HG02588 (cell line): ENCODE measurements around the gene EFNA4.

Experiments
- ATAC-seq: cut with Tn5 transposase; IDR thresholded peaks from one replicate; pipeline ENCODE4 v1.9.1; 2021; ENCODE audit warnings: mild to moderate bottlenecking, moderate library complexity; ENCODE audit not compliant: unreplicated experiment

The EFNA4 gene

GRCh38 chr1:155085504-155086127, 22.1 kb downstream of the EFNA4 start:
- no peak for ATAC-seq

- ATAC-seq, result no peak
Observed at GRCh38 chr1:155086128-155086741, 22.7 kb downstream of the EFNA4 start.

GRCh38 chr1:155086856-155087535, 23.5 kb downstream of the EFNA4 start:
- ATAC-seq, result no peak

- no peak for ATAC-seq
Observed at GRCh38 chr1:155091071-155092051, 27.8 kb downstream of the EFNA4 start.

- ATAC-seq, result no peak
Observed at GRCh38 chr1:155092131-155092530, 28.6 kb downstream of the EFNA4 start.

GRCh38 chr1:155092641-155093040, 29.1 kb downstream of the EFNA4 start:
- no peak for ATAC-seq

- ATAC-seq, result no peak
Observed at GRCh38 chr1:155093911-155094621, 30.5 kb downstream of the EFNA4 start.

- no peak for ATAC-seq
Observed at GRCh38 chr1:155094622-155094948, 31.0 kb downstream of the EFNA4 start.

- no peak for ATAC-seq
Observed at GRCh38 chr1:155099331-155099730, 35.8 kb downstream of the EFNA4 start.

GRCh38 chr1:155103325-155103724, 39.8 kb downstream of the EFNA4 start:
- ATAC-seq, result no peak

- ATAC-seq, result no peak
Observed at GRCh38 chr1:155104605-155105534, 41.3 kb downstream of the EFNA4 start.

GRCh38 chr1:155105604-155106011, 42.1 kb downstream of the EFNA4 start:
- ATAC-seq, result no peak

GRCh38 chr1:155106862-155107261, 43.3 kb downstream of the EFNA4 start:
- no peak for ATAC-seq

- ATAC-seq, result no peak
Observed at GRCh38 chr1:155107309-155108264, 44.0 kb downstream of the EFNA4 start.

GRCh38 chr1:155108296-155108695, 44.8 kb downstream of the EFNA4 start:
- ATAC-seq, result no peak

GRCh38 chr1:155110381-155110780, 46.8 kb downstream of the EFNA4 start:
- no peak for ATAC-seq

- no peak for ATAC-seq
Observed at GRCh38 chr1:155110826-155111225, 47.3 kb downstream of the EFNA4 start.

GRCh38 chr1:155113450-155113980, 50.0 kb downstream of the EFNA4 start:
- no peak for ATAC-seq
